ENCODE results near the gene SREBF2. TPM values are rescaled to one million over a fixed set of nuclear protein-coding genes. Genes with fewer than 3 reads are reported as not detected.

Gene SREBF2
- total RNA-seq, 1 experiment from 2014 or later: 93.8 TPM

GRCh38 chr22:41920271-41920976, 87.5 kb downstream of the SREBF2 start:
- Histone ChIP-seq H3K27me3 (ENCODE audit: control insufficient read depth, insufficient read depth, low read length) (peaks cover 44% of the 10 kb centered on the region), H3K4me3 (ENCODE audit: insufficient read depth, low read depth, low read length) (peak overlapping the region; percentile 45), H3K36me3 (replicated peaks; ENCODE audit: control insufficient read depth, insufficient read depth, low read length) (no peaks in the 10 kb centered on the region)
- peak; percentile 64 for DNase-seq

- DNase-seq: no peak
- Histone ChIP-seq H3K36me3 (replicated peaks; ENCODE audit: control insufficient read depth, insufficient read depth, low read length) (no peaks in the 10 kb centered on the region), H3K4me3 (ENCODE audit: insufficient read depth, low read depth, low read length) (no peak overlapping the region), H3K27me3 (ENCODE audit: control insufficient read depth, insufficient read depth, low read length) (peaks cover 44% of the 10 kb centered on the region)
These were observed 89.4 kb downstream of the SREBF2 start for GRCh38 chr22:41922328-41922727.

- no peak overlapping the region for H3K4me3 ChIP-seq (ENCODE audit: insufficient read depth, low read depth, low read length)
- no peaks in the 10 kb centered on the region for H3K36me3 ChIP-seq (replicated peaks; ENCODE audit: control insufficient read depth, insufficient read depth, low read length)
- peaks cover 43% of the 10 kb centered on the region for H3K27me3 ChIP-seq (ENCODE audit: control insufficient read depth, insufficient read depth, low read length)
- DNase-seq: no peak
These were observed 90.2 kb downstream of the SREBF2 start for GRCh38 chr22:41922940-41923594.

- Histone ChIP-seq H3K4me3 (ENCODE audit: insufficient read depth, low read depth, low read length) (no peak overlapping the region), H3K27me3 (ENCODE audit: control insufficient read depth, insufficient read depth, low read length) (peaks cover 42% of the 10 kb centered on the region), H3K36me3 (replicated peaks; ENCODE audit: control insufficient read depth, insufficient read depth, low read length) (no peaks in the 10 kb centered on the region)
- DNase-seq: no peak
These were observed 90.8 kb downstream of the SREBF2 start for GRCh38 chr22:41923595-41924276.

- Histone ChIP-seq H3K4me3 (ENCODE audit: insufficient read depth, low read depth, low read length) (peak overlapping the region; percentile 45), H3K36me3 (replicated peaks; ENCODE audit: control insufficient read depth, insufficient read depth, low read length) (no peaks in the 10 kb centered on the region), H3K27me3 (ENCODE audit: control insufficient read depth, insufficient read depth, low read length) (peaks cover 36% of the 10 kb centered on the region)
- DNase-seq: peak; percentile 97
These were observed 93.0 kb downstream of the SREBF2 start for GRCh38 chr22:41925783-41926460.

- no peaks in the 10 kb centered on the region for H3K36me3 ChIP-seq (replicated peaks; ENCODE audit: control insufficient read depth, insufficient read depth, low read length)
- DNase-seq: peak; percentile 50
- peaks cover 34% of the 10 kb centered on the region for H3K27me3 ChIP-seq (ENCODE audit: control insufficient read depth, insufficient read depth, low read length)
- no peak overlapping the region for H3K4me3 ChIP-seq (ENCODE audit: insufficient read depth, low read depth, low read length)
These were observed 94.9 kb downstream of the SREBF2 start for GRCh38 chr22:41927813-41928212.

- no peaks in the 10 kb centered on the region for H3K36me3 ChIP-seq (replicated peaks; ENCODE audit: control insufficient read depth, insufficient read depth, low read length)
- H3K4me3 ChIP-seq (ENCODE audit: insufficient read depth, low read depth, low read length): no peak overlapping the region
- peaks cover 26% of the 10 kb centered on the region for H3K27me3 ChIP-seq (ENCODE audit: control insufficient read depth, insufficient read depth, low read length)
- peak; percentile 64 for DNase-seq
These were observed 95.9 kb downstream of the SREBF2 start for GRCh38 chr22:41928593-41929417.

GRCh38 chr22:41929418-41929810, 96.5 kb downstream of the SREBF2 start:
- Histone ChIP-seq H3K36me3 (replicated peaks; ENCODE audit: control insufficient read depth, insufficient read depth, low read length) (no peaks in the 10 kb centered on the region), H3K4me3 (ENCODE audit: insufficient read depth, low read depth, low read length) (no peak overlapping the region), H3K27me3 (ENCODE audit: control insufficient read depth, insufficient read depth, low read length) (peaks cover 26% of the 10 kb centered on the region)
- DNase-seq: peak; percentile 43

- DNase-seq: no peak
- peaks cover 2% of the 10 kb centered on the region; the same call in 1 of the 2 replicates for H3K36me3 ChIP-seq (replicated peaks; ENCODE audit: control insufficient read depth, insufficient read depth, low read length)
- peaks cover 10% of the 10 kb centered on the region for H3K27me3 ChIP-seq (ENCODE audit: control insufficient read depth, insufficient read depth, low read length)
These were observed 98.9 kb downstream of the SREBF2 start for GRCh38 chr22:41931701-41932269.

GRCh38 chr22:41932353-41932752, 99.4 kb downstream of the SREBF2 start:
- Histone ChIP-seq H3K36me3 (replicated peaks; ENCODE audit: control insufficient read depth, insufficient read depth, low read length) (peaks cover 4% of the 10 kb centered on the region), H3K27me3 (ENCODE audit: control insufficient read depth, insufficient read depth, low read length) (peaks cover 6% of the 10 kb centered on the region), H3K4me3 (ENCODE audit: insufficient read depth, low read depth, low read length) (no peak overlapping the region)
- DNase-seq: no peak

More at GRCh38 chr22:41931701-41932269, 98.9 kb downstream of the SREBF2 start:
- H3K4me3 ChIP-seq (ENCODE audit: insufficient read depth, low read depth, low read length): no peak overlapping the region

- DNase-seq: peak; percentile 44
- no peaks in the 10 kb centered on the region for H3K27me3 ChIP-seq (ENCODE audit: control insufficient read depth, insufficient read depth, low read length)
- peaks cover 6% of the 10 kb centered on the region for H3K36me3 ChIP-seq (replicated peaks; ENCODE audit: control insufficient read depth, insufficient read depth, low read length)
- no peak overlapping the region for H3K4me3 ChIP-seq (ENCODE audit: insufficient read depth, low read depth, low read length)
These were observed 100.7 kb downstream of the SREBF2 start for GRCh38 chr22:41933411-41934177.

GRCh38 chr22:41934284-41935014, 101.5 kb downstream of the SREBF2 start:
- Histone ChIP-seq H3K36me3 (replicated peaks; ENCODE audit: control insufficient read depth, insufficient read depth, low read length) (peaks cover 13% of the 10 kb centered on the region), H3K4me3 (ENCODE audit: insufficient read depth, low read depth, low read length) (no peak overlapping the region), H3K27me3 (ENCODE audit: control insufficient read depth, insufficient read depth, low read length) (no peaks in the 10 kb centered on the region)
- DNase-seq: no peak

- DNase-seq: peak; percentile 36
- H3K36me3 ChIP-seq (replicated peaks; ENCODE audit: control insufficient read depth, insufficient read depth, low read length): peaks cover 13% of the 10 kb centered on the region
These were observed 102.1 kb downstream of the SREBF2 start for GRCh38 chr22:41935015-41935351.

More at GRCh38 chr22:41935015-41935351, 102.1 kb downstream of the SREBF2 start:
- Histone ChIP-seq H3K27me3 (ENCODE audit: control insufficient read depth, insufficient read depth, low read length) (no peaks in the 10 kb centered on the region), H3K4me3 (ENCODE audit: insufficient read depth, low read depth, low read length) (no peak overlapping the region)

All from H7 (cell line).